ENCODE measurements around the gene GTSE1.

GTSE1 gene

DNA sequence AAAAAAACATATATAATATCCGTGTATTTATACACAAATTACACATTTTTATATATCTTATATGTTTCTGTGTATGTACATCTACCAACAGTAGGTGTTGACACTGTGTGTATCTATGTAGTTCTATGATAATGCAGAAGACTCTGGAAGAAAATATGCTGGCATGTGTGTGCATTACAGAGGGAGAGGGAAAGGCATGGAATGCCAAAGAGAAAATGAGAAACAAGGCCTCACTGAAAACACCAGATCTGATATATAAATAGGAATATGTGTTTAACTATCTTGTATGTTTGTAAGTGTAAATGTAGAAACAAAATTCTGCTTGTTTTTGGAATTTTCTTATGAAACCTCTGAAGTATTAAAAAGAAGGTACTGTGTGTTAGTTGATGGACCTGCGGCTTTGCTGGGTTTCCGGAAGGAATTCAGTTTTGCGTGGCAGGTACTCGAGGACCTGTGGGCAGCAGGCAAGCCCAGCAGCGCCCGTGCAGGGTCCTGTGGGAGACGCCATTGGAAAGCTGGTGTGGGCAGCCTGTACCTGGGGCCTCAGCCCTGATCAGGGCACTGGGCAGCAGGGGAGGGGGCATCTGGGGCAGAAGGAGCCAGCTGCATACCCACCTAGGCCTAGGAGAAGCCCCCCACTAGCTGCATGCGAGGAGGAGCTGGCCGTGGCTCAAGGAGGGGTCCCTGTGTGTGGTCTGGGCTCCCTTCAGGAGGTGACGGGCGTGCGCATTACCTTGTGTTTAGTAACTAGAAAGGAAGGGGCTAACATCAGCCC lies 31.2 kb downstream of the GTSE1 start:
- DNase-seq (ENCODE audit: low read depth in 2 of 3, low spot score in 1 of 3): no peak

DNA sequence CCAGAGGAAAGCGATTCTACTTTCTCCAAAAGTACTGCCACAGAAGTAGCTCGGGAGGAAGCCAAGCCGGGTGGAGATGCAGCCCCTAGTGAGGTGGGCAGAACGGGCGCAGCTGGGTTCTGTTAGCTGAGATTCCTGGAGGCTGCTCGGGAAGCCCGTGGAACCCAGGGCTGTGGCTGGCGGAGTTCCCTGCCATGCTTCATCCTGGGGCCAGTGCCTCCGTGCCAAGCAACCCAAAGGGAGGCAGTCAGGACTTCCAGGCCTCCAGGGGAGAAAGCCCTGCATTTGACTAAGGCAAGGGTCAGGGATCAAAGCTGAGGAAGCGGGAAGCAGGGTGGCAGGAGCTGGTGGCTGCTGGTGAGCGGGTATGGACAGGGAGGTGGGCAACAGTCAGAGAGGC lies 32.1 kb downstream of the GTSE1 start:
- no peak for DNase-seq (ENCODE audit: low read depth in 2 of 3, low spot score in 1 of 3)

DNA sequence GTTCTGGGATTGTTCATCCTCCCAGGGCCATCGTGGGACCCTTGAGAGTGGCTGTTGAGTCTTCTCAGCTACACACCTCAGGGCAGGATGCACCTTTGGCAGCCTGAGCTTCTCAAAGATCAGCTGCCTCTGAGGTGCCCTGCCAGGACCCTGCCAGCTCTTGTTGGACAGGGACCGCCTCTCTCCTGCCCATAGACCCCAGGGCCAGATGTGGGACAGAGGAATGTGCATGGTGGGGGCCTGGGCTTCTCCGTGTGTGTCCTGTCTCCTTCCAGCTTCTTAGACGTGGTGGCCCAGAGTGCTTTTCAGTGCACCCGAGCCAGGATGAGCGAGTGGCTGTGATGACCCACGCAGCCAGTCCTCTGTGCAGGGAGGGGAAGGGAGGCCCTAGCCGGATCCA lies 32.9 kb downstream of the GTSE1 start:
- no peak for DNase-seq (ENCODE audit: low read depth in 2 of 3, low spot score in 1 of 3)

DNA sequence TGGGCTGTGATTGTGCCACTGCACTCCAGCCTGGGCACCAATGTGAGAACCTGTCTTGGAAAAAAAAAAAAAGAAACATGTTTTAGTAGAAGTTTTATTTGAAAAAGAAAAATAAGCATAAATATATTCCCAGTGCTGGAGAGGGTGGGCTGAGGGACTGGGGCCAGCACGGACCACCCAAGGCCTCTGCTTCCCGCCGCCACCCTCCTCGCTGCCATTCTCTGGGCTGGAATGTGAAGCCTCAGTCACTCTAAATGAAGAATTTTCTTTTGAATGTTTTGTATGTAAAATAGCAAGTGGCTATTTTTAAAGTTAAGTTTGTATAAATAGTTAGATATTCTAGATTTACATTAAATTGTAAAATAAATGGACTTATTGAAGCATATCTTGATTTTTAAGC lies 33.8 kb downstream of the GTSE1 start:
- DNase-seq (ENCODE audit: low read depth in 2 of 3, low spot score in 1 of 3): no peak

DNA sequence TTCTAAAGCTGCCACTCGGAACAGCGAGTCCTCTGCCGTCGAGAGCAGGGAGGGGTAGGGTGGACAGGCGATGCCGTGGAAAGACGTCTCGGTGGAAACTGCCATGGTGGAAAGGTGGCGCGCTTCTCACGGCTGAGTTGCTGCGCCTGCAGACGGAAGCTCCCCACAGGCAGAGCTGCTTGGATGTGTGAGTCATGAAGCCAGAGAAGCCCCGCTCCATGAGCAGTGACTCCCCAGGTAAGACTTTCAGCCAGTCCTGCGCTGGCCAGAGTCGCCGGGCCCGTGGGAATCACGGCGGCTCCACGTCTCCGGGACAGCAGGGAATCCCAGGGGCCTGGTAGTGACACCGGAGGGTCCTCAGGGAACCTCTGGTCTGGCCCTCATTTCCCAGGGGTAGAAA lies 34.8 kb downstream of the GTSE1 start:
- DNase-seq (ENCODE audit: low read depth in 2 of 3, low spot score in 1 of 3): no peak

DNA sequence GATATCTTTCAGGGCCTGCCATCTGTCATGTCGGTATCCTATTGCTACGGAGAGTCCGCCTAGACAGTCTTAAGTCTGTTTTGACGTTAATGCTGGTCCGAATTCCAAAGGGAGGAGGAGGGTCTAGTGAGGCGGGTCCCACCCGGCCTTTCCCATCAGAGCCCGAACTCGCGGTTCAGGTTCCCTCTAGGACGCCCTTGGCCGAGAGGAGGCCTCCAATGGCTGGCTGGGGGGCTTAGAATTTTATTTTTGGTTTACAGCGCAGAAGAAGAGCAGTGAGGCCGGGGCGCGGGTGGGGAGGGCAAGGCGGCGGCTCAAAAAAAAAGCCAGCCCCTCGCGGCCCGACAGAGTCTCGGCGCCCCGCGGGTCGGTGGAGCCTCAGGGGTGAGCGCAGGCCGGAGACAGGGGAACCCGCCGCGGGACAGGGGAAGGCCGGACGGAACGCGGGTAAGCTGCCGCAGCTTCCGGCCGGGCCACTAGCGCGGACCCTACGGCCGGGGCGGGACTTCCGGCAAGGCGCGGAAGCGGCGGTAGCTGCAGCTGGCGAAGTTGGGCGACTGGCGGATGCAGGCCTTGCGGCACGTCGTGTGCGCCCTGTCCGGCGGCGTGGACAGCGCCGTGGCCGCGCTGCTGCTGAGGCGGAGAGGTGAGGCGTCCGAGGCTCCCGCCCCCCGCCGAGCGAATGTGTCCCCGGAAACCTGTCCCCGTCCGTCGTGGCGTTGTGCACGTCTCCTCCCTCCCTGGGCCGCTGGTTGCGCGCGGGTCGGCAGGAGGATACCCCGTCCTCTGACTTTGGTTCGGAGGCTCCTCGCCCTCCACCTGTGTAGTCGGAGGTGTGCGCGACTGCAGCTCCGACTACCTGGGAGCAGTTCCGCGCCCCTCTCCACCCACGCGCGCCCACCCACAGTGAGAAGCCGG lies 38.8 kb downstream of the GTSE1 start, which contains the start of gene TRMU:
Gene TRMU, plus strand, starts transcription at position 514 of the 918 bp plus-strand sequence. Its CDS starts 51 bp downstream, at position 565.
- peak; percentile 49 to 74 (median 53) for DNase-seq (ENCODE audit: low read depth in 2 of 3, low spot score in 1 of 3)

DNA sequence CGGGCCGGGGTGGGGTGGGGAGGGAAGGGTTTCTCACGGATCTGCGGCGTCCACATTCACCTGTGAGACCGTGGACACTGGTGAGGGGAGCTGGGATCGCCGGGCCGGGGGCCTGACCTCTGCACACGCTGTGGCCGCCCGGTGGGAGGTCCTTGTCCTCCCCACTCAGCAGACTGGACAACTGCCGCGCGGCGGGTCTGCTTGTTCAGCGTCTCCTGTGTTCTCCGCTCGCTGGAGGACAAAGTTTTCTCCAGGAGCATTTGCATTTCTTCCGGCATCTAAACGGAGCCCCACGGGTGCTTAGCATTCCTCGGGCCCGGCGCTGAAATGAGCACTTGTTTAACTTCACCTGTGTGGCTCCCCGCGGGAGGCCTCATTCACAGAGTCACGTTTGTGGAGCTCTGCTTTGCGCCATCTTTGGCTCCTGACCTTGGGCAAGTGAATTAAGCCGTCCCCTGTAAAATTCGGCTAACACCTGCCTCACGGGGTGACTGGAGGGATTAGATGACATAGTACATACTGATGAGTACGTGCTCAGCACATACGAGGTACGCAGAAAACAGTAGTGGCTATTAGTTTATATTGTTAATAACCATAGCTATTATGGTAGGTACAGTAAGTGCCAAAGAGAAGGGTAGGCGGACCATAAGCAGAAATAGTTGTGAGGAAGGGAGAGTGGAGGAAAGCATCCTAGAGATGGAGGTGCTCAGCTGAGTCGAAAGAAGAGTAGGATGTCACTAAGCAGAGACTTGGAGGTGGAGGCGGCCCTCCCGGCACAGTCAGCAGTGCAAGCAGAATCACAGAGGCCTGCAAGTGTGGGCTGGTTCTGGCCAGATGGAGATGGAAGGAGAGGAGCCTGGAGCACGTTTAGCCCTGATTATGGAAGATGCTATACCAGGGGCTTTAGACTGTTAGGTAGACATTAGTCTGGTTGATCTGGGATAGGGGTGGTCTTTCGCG lies 39.7 kb downstream of the GTSE1 start:
- DNase-seq (ENCODE audit: low read depth in 2 of 3, low spot score in 1 of 3): no peak

DNA sequence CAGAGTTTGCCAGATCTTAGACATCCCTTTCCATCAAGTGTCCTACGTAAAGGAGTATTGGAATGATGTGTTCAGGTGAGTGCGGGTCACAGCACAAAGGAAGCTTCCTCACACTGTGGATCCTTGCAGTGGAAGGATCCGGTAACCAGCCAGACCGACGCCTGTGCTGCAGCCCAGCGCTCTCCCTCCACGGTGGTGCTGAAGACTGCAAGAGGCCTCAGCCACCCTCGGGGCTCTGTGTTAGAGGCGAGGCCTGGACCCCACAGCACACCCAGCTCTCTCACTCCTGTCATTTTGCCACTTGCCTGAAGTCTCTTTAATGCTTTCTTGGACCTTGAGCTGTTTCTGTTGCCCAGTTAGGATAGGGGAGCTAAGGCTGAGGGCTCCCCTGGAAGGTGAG lies 41.2 kb downstream of the GTSE1 start:
- no peak for DNase-seq (ENCODE audit: low read depth in 2 of 3, low spot score in 1 of 3)

DNA sequence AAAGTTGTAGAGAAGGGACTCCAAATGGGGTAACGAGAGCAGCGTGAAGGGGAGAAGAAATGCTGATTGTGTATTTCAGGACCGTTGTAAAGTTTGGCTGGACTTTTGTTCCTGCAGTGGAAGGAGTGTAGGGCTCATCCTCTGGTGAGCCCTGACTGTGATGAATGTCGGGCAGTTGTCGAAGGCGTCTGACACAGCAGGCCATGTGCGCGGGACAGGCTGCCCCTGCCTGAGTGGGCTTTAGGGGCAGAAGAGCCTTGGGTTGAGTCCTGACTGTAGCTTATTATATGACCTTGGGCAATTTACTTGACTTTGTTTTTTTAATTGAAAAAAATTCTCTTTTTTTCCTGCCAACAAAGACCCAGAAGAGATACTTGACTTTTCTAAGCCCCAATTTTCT lies 42.0 kb downstream of the GTSE1 start:
- DNase-seq (ENCODE audit: low read depth in 2 of 3, low spot score in 1 of 3): no peak

DNA sequence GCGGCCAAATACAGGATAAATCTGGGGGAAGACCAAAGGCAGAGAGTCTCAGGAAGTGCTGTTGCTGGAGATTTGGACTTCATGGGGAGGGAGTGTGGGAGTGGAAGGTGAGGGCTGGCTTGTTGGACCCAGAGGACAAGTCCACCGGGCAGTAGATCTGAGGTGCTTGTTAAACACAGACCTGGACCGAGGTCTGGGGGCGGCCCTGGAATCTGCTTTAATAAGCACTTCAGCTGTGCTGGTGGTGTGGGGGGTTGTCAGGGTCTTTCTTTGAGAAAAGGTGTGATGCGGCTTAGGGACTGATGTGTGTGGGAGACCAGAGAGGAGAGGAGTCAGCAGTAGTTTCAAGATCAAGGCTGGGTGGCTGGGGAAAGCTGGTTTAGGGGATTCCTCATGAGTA lies 43.3 kb downstream of the GTSE1 start:
- no peak for DNase-seq (ENCODE audit: low read depth in 2 of 3, low spot score in 1 of 3)

DNA sequence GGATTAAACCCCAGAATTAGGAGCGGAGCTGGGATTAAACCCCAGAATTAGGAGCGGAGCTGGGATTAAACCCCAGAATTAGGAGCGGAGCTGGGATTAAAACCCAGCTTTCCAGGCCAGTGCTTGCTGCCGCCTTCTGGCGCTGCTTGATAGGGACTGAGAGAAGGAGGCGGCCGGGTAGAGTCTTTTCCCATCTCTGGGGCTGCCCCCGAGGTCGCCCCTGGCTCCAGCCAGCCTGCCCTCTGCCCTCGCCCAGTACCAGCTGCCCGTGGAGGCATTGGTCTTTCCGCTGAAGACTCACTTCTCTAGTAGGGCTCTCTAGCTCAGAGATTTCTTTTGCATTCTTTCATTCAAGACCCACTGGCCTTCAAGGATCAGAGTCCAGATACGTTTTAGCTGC lies 44.0 kb downstream of the GTSE1 start:
- DNase-seq (ENCODE audit: low read depth in 2 of 3, low spot score in 1 of 3): no peak

DNA sequence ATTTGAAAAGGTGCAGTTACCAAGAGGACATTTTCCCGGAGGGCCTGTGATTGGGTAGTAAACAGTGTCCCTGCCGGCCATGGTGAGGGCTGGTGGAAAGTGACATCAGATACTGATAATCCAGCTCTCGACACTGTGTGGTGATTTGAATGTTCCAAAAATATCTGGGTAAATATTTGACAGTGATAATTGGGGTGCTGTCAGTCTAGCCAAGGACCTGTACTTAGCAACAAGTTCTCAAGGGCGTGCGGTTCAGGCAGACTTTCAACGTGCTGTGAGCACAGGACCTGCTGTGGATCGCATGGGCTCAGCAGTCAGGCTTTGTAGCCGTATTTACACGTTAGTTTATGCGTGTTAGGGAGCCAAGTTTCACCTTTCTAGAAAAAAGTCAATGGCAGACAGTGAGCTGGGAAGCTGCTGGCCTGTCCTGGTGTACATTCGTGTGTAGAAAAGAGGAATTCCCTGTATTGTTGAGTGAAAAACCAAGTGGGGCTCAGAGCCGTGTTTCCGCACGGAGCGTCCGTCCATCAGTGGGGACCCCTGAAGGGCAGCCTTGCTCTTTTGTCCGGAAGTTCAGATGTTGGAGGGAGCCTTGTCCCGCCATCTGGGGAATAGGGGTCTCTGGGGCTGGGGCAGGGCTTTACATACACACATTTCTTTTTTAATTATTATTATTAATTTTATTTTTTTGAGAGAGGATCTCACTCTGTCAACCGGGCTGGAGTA lies 50.2 kb downstream of the GTSE1 start:
- no peak for DNase-seq (ENCODE audit: low read depth in 2 of 3, low spot score in 1 of 3)

DNA sequence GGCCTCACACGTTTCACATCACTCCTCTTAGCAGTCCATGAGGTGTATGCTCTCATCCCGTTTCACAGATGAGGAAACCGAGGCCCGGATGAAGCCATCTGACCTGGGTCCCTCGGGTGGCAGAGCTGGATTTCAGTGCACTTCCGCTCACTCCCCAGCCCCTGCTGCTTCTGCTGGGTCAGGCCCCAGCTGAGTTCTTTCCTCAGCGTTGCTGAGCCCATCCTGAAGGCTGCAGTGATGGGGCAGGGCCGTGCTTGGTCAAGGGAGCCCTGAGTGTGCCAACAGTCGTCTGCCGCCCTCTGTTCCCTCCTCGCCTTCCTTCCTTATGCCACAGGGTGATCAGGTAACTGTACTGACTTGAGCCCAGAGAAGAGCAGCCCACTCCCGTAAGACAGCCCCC lies 51.0 kb downstream of the GTSE1 start:
- no peak for DNase-seq (ENCODE audit: low read depth in 2 of 3, low spot score in 1 of 3)

DNA sequence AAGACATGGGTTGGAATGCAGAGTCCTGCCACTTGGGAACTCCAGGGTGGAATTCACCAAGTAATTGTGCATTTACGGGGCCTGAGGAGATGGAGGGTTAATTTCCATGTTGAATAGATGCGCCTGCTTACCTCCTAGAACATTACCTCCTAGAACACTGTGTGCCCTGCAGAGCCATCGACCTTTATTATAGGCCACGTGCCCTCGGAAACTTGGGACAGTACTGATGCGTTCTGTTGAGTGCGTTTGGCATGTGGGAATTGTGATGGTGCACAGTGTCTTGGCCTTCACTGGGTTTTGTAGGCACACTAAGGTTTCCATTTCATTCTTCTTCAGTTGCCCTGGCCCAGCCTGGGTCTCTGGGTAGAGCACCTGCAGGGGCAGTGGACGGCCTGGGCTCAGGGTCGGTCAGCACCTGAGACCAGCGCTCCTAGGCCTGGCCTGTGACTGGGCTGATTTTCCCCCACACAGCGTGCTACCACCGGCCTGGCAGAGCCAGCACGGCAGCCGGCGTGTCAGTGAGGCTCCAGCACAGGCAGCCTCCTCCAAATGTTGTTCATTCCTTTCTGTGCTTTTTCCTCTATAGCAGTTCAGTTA lies 51.5 kb downstream of the GTSE1 start:
- no peak for DNase-seq (ENCODE audit: low read depth in 2 of 3, low spot score in 1 of 3)

DNA sequence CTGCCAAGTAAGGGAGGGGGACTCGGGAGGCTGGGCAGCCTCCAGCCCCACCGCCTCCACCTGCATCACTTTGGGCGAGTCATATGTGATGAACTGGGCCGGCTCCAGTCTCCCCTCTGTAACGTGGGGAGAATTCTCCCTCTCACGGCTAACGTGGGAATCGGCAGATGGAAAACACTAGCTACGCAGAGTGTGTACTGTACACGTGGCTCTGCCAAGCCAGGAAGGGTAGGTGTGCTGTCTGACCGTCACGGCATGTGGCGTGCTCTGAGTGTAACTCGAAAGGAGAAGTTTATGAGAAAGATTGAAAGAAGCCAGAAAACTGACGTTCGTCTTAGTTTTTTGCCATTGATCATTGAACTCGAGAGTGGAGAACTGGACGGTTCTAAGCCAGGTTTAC lies 52.6 kb downstream of the GTSE1 start:
- no peak for DNase-seq (ENCODE audit: low read depth in 2 of 3, low spot score in 1 of 3)

DNA sequence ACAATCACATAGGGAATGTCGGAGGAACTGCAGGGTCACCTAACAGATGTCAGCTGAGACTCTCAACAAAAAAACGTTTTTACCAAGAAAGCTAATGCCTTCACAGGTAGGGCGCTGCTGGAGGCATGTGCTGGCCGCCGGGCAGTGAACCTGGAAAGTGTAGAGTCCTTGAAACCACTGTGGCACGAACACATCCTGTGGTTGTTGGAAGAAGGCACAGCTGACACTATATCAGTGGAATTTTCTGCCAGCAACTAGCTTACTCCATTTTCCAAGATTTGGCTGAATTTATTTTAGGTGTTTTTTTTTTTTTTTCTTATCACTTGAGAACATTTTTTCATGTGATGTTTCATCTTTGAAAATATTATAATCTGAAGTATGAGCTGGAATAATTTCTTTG lies 53.0 kb downstream of the GTSE1 start:
- DNase-seq (ENCODE audit: low read depth in 2 of 3, low spot score in 1 of 3): no peak

DNA sequence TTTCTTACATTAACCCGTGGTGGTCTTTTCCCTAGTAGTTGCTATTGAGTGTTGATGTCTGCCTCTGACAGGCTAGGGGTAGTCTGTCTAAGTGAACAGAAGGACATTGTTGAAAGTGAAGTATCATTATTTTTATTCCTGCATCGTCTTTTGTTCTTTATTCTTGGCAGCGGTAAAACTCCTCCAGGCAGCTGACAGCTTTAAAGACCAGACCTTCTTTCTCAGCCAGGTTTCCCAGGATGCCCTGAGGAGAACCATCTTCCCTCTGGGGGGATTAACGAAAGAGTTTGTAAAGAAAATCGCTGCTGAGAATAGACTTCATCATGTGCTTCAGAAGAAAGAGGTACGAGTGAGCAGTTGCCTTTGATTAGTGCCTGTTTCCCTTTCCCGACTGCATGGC lies 53.5 kb downstream of the GTSE1 start:
- no peak for DNase-seq (ENCODE audit: low read depth in 2 of 3, low spot score in 1 of 3)

DNA sequence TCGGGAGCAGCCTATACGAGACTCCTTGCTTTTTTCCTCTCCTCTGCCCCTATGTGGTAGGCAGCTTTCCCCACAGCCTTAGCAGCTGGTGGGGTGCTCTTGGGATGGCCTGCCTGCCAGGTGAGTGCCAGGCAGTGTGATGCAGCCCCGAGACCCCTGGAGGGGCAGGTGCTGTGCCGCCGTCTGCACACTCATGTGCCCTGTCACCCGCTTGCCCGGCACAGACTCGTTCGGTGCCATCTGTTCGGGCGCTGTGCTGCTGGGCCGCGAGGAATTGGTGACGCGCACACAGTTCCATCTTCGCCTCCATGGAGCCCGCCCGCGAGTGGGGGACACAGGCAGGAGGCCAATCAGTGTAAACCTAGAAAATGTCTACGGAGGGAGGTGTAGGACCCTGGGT lies 54.0 kb downstream of the GTSE1 start:
- DNase-seq (ENCODE audit: low read depth in 2 of 3, low spot score in 1 of 3): no peak

DNA sequence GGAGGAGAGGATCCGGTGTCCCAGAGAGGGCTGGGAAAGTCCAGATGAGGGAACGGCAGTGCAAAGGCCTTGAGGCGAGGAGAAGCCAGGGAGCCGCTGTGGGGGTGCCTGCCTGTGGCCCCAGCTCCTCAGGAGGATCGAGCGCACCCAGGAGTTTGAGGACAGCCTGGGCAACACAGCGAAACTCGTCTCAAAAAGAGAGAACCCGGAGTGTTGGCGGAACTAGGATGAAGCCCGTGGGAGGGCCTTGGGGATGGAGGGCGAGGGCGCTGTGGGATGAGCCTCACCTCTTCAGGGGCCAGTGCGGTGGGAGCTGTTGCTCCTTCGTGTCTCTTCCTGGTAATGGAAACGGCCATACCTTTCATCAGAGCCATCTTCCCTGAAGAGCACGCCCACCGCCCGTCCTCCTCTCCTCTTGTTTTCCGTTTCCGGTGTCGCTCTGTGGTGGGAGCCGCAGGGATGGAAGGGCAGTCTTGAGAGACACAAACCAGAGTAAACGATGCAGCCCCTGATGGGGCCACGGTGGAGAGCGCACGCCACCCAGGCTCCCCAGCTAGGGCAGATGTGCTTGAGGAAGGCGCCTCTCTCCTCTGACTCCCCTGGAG lies 54.6 kb downstream of the GTSE1 start:
- no peak for DNase-seq (ENCODE audit: low read depth in 2 of 3, low spot score in 1 of 3)

DNA sequence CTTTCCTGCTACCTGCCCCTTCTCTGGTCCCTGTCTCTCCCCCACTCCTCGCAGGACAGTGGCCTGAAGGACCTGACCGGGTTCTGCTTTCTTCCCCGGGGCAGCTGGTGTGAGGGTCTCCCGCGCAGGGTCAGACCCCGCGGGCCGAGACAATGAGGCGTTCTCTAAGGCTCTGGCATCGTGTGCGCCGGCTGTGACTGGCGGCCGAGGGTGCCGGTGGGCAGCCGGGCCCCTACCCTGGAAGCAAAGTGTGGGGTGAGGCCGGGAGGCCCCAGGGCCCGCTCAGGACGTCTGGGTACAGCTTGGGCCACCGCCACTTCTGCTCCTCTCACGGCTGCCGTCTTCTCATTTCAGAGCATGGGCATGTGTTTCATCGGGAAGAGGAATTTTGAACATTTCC lies 55.1 kb downstream of the GTSE1 start:
- DNase-seq (ENCODE audit: low read depth in 2 of 3, low spot score in 1 of 3): no peak
